ENCODE measurements around the gene LYPD5. TPM values are rescaled to one million over a fixed set of nuclear protein-coding genes. Genes with fewer than 3 reads are reported as not detected.

The LYPD5 gene
- total RNA-seq, 1 experiment from 2014 or later: 0.87 TPM

DNA sequence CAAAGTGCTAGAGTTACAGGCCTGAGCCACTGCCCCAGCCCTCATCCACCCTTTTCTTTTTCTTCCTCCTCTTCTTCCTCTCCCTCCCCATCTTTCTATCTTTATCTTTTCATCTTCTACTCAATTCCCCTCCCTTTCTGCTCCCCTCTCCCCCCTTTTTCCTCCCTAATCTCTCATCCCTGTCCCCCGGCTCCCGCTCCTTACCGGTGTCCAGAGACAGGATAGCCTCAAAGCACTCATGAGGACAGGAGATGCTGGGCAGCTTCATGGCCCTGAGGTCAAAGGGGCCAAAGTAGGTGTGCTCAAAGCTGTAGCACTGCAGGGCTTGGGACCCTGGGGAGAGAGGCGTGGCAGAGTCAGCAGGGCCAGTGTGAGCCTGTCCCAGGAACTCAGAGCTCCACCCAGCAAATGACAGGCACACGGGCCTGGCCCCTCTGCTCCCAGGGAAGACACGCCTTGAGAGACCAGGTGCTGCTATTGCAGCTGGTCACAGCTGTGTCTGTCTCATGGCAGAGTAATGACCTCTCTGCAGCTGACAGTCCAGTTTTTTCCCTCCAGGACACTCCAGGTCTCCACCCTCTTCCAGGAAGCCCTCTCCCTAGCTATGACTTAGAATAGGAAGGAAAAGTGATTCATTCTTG is 2.6 kb downstream of the LYPD5 start:
- Histone ChIP-seq H3K36me3 (ENCODE audit: control insufficient read depth, insufficient read depth, low read length) (no peaks in the 10 kb centered on the region), H3K4me3 (ENCODE audit: low read depth in 2 of 2, low read length in 2 of 2) (no peak overlapping the region), H3K27me3 (ENCODE audit: control insufficient read depth, insufficient read depth, low read length) (no peaks in the 10 kb centered on the region), H3K27ac (ENCODE audit: low read length) (no peak overlapping the region), H3K4me1 (ENCODE audit: control insufficient read depth, insufficient read depth, low read length) (no peaks in the 10 kb centered on the region), H3K9me3 (ENCODE audit: control insufficient read depth, insufficient read depth, low read depth, low read length) (no peaks in the 10 kb centered on the region)
- intact Hi-C loops (cut with micrococcal nuclease; ENCODE audit: unreplicated experiment): no loop called here
- ChIA-PET POLR2A (no interaction called here), CTCF (interaction anchor here (0.6 to 0.8 kb wide), 2 partner anchors 9 to 174 kb away, joined by 3 to 4 read pairs; no protein-coding TSS in a partner anchor)
- TF ChIP-seq TCF7L2 (IDR thresholded peaks at IDR 0.05; ENCODE audit: low read depth, low read length): no peak
- TF ChIP-seq, protein P1, sequence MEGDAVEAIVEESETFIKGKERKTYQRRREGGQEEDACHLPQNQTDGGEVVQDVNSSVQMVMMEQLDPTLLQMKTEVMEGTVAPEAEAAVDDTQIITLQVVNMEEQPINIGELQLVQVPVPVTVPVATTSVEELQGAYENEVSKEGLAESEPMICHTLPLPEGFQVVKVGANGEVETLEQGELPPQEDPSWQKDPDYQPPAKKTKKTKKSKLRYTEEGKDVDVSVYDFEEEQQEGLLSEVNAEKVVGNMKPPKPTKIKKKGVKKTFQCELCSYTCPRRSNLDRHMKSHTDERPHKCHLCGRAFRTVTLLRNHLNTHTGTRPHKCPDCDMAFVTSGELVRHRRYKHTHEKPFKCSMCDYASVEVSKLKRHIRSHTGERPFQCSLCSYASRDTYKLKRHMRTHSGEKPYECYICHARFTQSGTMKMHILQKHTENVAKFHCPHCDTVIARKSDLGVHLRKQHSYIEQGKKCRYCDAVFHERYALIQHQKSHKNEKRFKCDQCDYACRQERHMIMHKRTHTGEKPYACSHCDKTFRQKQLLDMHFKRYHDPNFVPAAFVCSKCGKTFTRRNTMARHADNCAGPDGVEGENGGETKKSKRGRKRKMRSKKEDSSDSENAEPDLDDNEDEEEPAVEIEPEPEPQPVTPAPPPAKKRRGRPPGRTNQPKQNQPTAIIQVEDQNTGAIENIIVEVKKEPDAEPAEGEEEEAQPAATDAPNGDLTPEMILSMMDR (IDR thresholded peaks at IDR 0.05): no peak
- TF ChIP-seq, protein P2, sequence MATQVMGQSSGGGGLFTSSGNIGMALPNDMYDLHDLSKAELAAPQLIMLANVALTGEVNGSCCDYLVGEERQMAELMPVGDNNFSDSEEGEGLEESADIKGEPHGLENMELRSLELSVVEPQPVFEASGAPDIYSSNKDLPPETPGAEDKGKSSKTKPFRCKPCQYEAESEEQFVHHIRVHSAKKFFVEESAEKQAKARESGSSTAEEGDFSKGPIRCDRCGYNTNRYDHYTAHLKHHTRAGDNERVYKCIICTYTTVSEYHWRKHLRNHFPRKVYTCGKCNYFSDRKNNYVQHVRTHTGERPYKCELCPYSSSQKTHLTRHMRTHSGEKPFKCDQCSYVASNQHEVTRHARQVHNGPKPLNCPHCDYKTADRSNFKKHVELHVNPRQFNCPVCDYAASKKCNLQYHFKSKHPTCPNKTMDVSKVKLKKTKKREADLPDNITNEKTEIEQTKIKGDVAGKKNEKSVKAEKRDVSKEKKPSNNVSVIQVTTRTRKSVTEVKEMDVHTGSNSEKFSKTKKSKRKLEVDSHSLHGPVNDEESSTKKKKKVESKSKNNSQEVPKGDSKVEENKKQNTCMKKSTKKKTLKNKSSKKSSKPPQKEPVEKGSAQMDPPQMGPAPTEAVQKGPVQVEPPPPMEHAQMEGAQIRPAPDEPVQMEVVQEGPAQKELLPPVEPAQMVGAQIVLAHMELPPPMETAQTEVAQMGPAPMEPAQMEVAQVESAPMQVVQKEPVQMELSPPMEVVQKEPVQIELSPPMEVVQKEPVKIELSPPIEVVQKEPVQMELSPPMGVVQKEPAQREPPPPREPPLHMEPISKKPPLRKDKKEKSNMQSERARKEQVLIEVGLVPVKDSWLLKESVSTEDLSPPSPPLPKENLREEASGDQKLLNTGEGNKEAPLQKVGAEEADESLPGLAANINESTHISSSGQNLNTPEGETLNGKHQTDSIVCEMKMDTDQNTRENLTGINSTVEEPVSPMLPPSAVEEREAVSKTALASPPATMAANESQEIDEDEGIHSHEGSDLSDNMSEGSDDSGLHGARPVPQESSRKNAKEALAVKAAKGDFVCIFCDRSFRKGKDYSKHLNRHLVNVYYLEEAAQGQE (IDR thresholded peaks at IDR 0.05; ENCODE audit: insufficient read depth in 1 of 2, low read depth in 2 of 2, low read length in 1 of 2): no peak
- no peak for TF ChIP-seq SIN3A (IDR thresholded peaks at IDR 0.05; ENCODE audit: borderline replicate concordance, insufficient read depth, low read depth, low read length)
- no peak for TF ChIP-seq POLR2AphosphoS5 (IDR thresholded peaks at IDR 0.05; ENCODE audit: low read depth, low read length)
- BruUV-seq (replicated peaks): no TSS peak
- ATAC-seq (no peak), DNase-seq (ENCODE audit: low read depth, low spot score) (no peak)
- in situ Hi-C loops (cut with HindIII; ENCODE audit: low pct_unique_long_range_greater_than_20kb, low sequenced_read_pairs): no loop called here

DNA sequence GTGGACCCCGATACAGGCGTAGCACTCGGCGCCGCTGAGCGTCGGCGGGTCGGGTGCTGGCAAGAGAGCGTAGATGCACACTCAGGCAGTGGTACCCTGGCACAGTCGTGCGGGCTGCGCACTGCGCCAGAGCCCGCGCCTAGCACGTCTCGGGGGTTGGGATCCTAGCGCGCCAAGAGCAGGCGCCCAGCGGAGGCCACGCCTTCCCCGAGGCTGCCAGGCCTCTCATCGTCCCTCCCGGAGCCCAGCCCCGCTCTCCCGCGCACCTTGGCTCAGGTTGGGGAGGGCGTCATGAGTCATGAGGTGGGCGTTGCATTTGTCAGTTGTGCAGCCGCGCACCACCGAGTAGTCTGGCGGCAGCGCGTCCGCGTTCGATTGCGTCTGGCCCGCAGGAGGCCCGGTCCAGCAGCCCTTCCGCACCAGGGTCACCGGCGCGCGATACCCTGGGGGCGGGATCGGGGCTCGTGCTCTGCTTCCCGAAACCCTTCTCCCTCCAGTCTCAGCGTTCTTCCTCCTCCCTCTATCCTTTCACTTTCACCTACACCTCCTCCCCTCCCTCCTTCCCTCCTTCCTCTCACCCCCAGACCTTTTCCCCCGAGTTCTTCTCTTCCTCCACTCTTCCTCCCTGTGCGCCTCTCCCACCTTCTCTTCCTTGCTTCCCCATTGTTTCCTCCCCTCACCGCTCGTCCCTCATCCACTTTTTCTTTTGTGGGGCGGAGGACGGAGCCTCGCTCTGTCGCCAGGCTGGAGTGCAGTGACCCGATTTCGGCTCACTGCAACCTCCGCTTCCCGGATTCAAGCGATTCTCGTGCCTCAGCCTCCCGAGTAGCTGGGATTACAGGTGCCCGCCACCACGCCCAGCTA is 3.5 kb downstream of the LYPD5 start:
- BruUV-seq (replicated peaks): no TSS peak
- CTCF ChIA-PET: interaction anchor here (0.6 to 0.8 kb wide), 2 partner anchors 10 to 175 kb away, joined by 3 to 4 read pairs; no protein-coding TSS in a partner anchor
- no peak for DNase-seq (ENCODE audit: low read depth, low spot score)
- Histone ChIP-seq H3K4me3 (ENCODE audit: low read depth in 2 of 2, low read length in 2 of 2) (peak overlapping the region; percentile 42 to 57), H3K36me3 (ENCODE audit: control insufficient read depth, insufficient read depth, low read length) (no peaks in the 10 kb centered on the region), H3K27me3 (ENCODE audit: control insufficient read depth, insufficient read depth, low read length) (no peaks in the 10 kb centered on the region), H3K4me1 (ENCODE audit: control insufficient read depth, insufficient read depth, low read length) (no peaks in the 10 kb centered on the region), H3K27ac (ENCODE audit: low read length) (no peak overlapping the region), H3K9me3 (ENCODE audit: control insufficient read depth, insufficient read depth, low read depth, low read length) (no peaks in the 10 kb centered on the region)
- ATAC-seq: peak; percentile 90
- intact Hi-C loops (cut with micrococcal nuclease; ENCODE audit: unreplicated experiment): no loop called here
- in situ Hi-C loops (cut with HindIII; ENCODE audit: low pct_unique_long_range_greater_than_20kb, low sequenced_read_pairs): no loop called here
- POLR2A ChIA-PET: no interaction called here
- no peak for TF ChIP-seq TCF7L2 (IDR thresholded peaks at IDR 0.05; ENCODE audit: low read depth, low read length)
- TF ChIP-seq, protein P1 (IDR thresholded peaks at IDR 0.05): no peak
- no peak for TF ChIP-seq POLR2AphosphoS5 (IDR thresholded peaks at IDR 0.05; ENCODE audit: low read depth, low read length)
- TF ChIP-seq, protein P2 (IDR thresholded peaks at IDR 0.05; ENCODE audit: insufficient read depth in 1 of 2, low read depth in 2 of 2, low read length in 1 of 2): no peak
- no peak for TF ChIP-seq SIN3A (IDR thresholded peaks at IDR 0.05; ENCODE audit: borderline replicate concordance, insufficient read depth, low read depth, low read length)
